A549 (cell line): Measurements from ENCODE around the gene LIG3. TPM values are rescaled to one million over a fixed set of nuclear protein-coding genes. Genes with fewer than 3 reads are reported as not detected.

Experiments used
- ATAC-seq, 2 experiments: fragments of 200-7000 bp in 1 of 2; fragments of >200 bp in 1 of 2; cut with Nextera tagmentation in 1 of 2; cut with Tn5 transposase in 1 of 2; 3 replicates each; pipeline versions ENCODE4 v1.8.0 to v1.9.1; 2018 to 2020; ENCODE audit warnings: mild to moderate bottlenecking in 1 of 2, moderate library complexity in 1 of 2
- CTCF ChIA-PET: fragments of 300-600 bp; sonication (Branson Sonifier 250); formaldehyde crosslinking; extraction: SDS; loops from one replicate; lab custom pipeline; 2021; ENCODE audit warnings: antibody characterized with exemption, inconsistent platforms; lab: Yijun Ruan, JAX
- POLR2A ChIA-PET: fragments of 350-600 bp; formaldehyde crosslinking; extraction: SDS; loops from one replicate; lab custom pipeline; 2021; ENCODE audit warnings: antibody characterized with exemption, inconsistent platforms; lab: Yijun Ruan, JAX
- DNase-seq, 2 experiments: peaks; one replicate each; pipeline versions ENCODE4 v3.0.0 to v3.0.0-alpha.2; 2011 to 2016; ENCODE audit warnings: low read depth in 1 of 2, low spot score in 1 of 2
- FAIRE-seq: peaks from 2 replicates; lab custom pipeline; 2011; peaks lifted over from hg19 to GRCh38; lab: Jason Lieb, UNC
- H3K27ac ChIP-seq, 2 experiments: fragments of >200 bp; sonication (Bioruptor Twin); formaldehyde crosslinking; 3 replicates each; pipeline ENCODE4 v1.5.1; 2016 to 2017
- H3K4me1 ChIP-seq: fragments of >200 bp; sonication (Bioruptor Twin); formaldehyde crosslinking; 3 replicates; pipeline ENCODE4 v1.6.1; 2016
- H3K4me2 ChIP-seq: fragments of >200 bp; sonication (Bioruptor Twin); formaldehyde crosslinking; 3 replicates; pipeline ENCODE4 v1.6.1; 2016
- H3K4me3 ChIP-seq: fragments of >200 bp; sonication (Bioruptor Twin); formaldehyde crosslinking; 3 replicates; pipeline ENCODE4 v1.5.1; 2016
- H3K9me3 ChIP-seq: fragments of >200 bp; sonication (Bioruptor Twin); formaldehyde crosslinking; 3 replicates; pipeline ENCODE4 v1.6.1; 2016
- CBX2 ChIP-seq: fragments of 200-600 bp; sonication (generic); IDR thresholded peaks from 2 replicates; pipeline ENCODE4 v1.6.1; 2016; ENCODE audit warnings: low read depth, mild to moderate bottlenecking, borderline replicate concordance
- CBX8 ChIP-seq: fragments of 200-600 bp; sonication (generic); IDR thresholded peaks from 2 replicates; pipeline ENCODE4 v1.6.1; 2016
- CEBPB ChIP-seq, 2 experiments: fragments of >200 bp in 1 of 2; sonication (Bioruptor Twin) in 1 of 2; formaldehyde crosslinking in 1 of 2; IDR thresholded peaks; 2 replicates each; pipeline ENCODE4 v1.6.1; 2012 to 2016
- CHD2 ChIP-seq: fragments of 150-350 bp; IDR thresholded peaks from 2 replicates; pipeline ENCODE4 v1.6.1; 2014; ENCODE audit warnings: low read length; ENCODE audit not compliant: partially characterized antibody
- CHD4 ChIP-seq: fragments of 200-600 bp; sonication (generic); IDR thresholded peaks from 2 replicates; pipeline ENCODE4 v1.6.1; 2016; ENCODE audit warnings: antibody characterized with exemption, mild to moderate bottlenecking, borderline replicate concordance
- CTCF ChIP-seq: fragments of >200 bp; sonication (Bioruptor Twin); formaldehyde crosslinking; IDR thresholded peaks from 3 replicates; pipeline ENCODE4 v1.5.1; 2016
- E2F6 ChIP-seq: IDR thresholded peaks from 2 replicates; pipeline ENCODE4 v1.6.1; 2012; ENCODE audit warnings: low read depth, borderline replicate concordance
- ESRRA ChIP-seq: fragments of 150-350 bp; IDR thresholded peaks from 2 replicates; pipeline ENCODE4 v1.6.1; 2014; ENCODE audit warnings: mild to moderate bottlenecking, low read length, borderline replicate concordance
- FOSL2 ChIP-seq, 2 experiments: fragments of 450-650 bp in 1 of 2; fragments of >200 bp in 1 of 2; sonication (Bioruptor Twin) in 1 of 2; formaldehyde crosslinking; IDR thresholded peaks; 2 replicates each; pipeline versions ENCODE4 v1.5.0 to v1.6.1; 2016 to 2020; ENCODE audit warnings: mild to moderate bottlenecking in 1 of 2, moderate library complexity in 1 of 2
- FOXS1 ChIP-seq: fragments of 250-450 bp; sonication (Bioruptor Pico); IDR thresholded peaks from 2 replicates; pipeline ENCODE4 v1.5.0; 2020; ENCODE audit warnings: mild to moderate bottlenecking, moderate library complexity
- HDAC2 ChIP-seq: fragments of 200-600 bp; sonication (generic); IDR thresholded peaks from 2 replicates; pipeline ENCODE4 v1.6.1; 2016
- HES2 ChIP-seq: fragments of >200 bp; sonication (Bioruptor Twin); formaldehyde crosslinking; IDR thresholded peaks from 2 replicates; pipeline ENCODE4 v1.6.1; 2016
- HEYL ChIP-seq: fragments of 250-450 bp; sonication (Bioruptor Pico); IDR thresholded peaks from 2 replicates; pipeline ENCODE4 v1.8.0; 2021; ENCODE audit warnings: mild to moderate bottlenecking, moderate library complexity
- HOXA7 ChIP-seq: fragments of 250-450 bp; sonication (Bioruptor Pico); IDR thresholded peaks from 2 replicates; pipeline ENCODE4 v1.5.0; 2020; ENCODE audit warnings: mild to moderate bottlenecking, moderate library complexity
- KDM5A ChIP-seq: fragments of 200-600 bp; sonication (generic); IDR thresholded peaks from 2 replicates; pipeline ENCODE4 v1.6.1; 2016; ENCODE audit warnings: antibody characterized with exemption, mild to moderate bottlenecking
- MYC ChIP-seq: IDR thresholded peaks from 2 replicates; pipeline ENCODE4 v1.6.1; 2012; ENCODE audit warnings: mild to moderate bottlenecking, inconsistent platforms, low read length, improper control_type of control experiment, borderline replicate concordance
- POLR2A ChIP-seq: IDR thresholded peaks from 2 replicates; pipeline ENCODE4 v1.6.1; 2012; ENCODE audit warnings: mild to moderate bottlenecking, low read length
- RAD21 ChIP-seq, 2 experiments: fragments of >200 bp in 1 of 2; sonication (Bioruptor Twin) in 1 of 2; formaldehyde crosslinking in 1 of 2; IDR thresholded peaks in 1 of 2; conservative IDR thresholded peaks in 1 of 2; 2 replicates in 1 of 2; 3 replicates in 1 of 2; pipeline ENCODE4 v1.6.1; 2012 to 2018; ENCODE audit warnings: inconsistent platforms in 1 of 2
- RARB ChIP-seq: fragments of 250-450 bp; sonication (Bioruptor Pico); IDR thresholded peaks from 2 replicates; pipeline ENCODE4 v1.8.0; 2021; ENCODE audit warnings: mild to moderate bottlenecking, moderate library complexity
- RCOR1 ChIP-seq: fragments of 150-350 bp; IDR thresholded peaks from 2 replicates; pipeline ENCODE4 v1.6.1; 2014; ENCODE audit warnings: antibody characterized with exemption, low read length, low read depth
- SMC3 ChIP-seq: fragments of >200 bp; sonication (Bioruptor Twin); formaldehyde crosslinking; IDR thresholded peaks from 3 replicates; pipeline ENCODE4 v1.6.1; 2018; ENCODE audit warnings: inconsistent platforms
- TFCP2L1 ChIP-seq: fragments of 250-450 bp; sonication (Bioruptor Pico); IDR thresholded peaks from 2 replicates; pipeline ENCODE4 v1.5.0; 2021; ENCODE audit warnings: mild to moderate bottlenecking
- TP53 ChIP-seq: fragments of 250-450 bp; sonication (Bioruptor Pico); IDR thresholded peaks from 2 replicates; pipeline ENCODE4 v1.5.0; 2021; ENCODE audit warnings: mild to moderate bottlenecking, moderate library complexity
- USF2 ChIP-seq: fragments of 450-650 bp; IDR thresholded peaks from 2 replicates; pipeline ENCODE4 v1.6.1; 2014; ENCODE audit warnings: antibody characterized with exemption
- ZFP36 ChIP-seq: fragments of 450-650 bp; IDR thresholded peaks from 2 replicates; pipeline ENCODE4 v1.6.1; 2014; ENCODE audit warnings: borderline replicate concordance; ENCODE audit not compliant: partially characterized antibody
- WGBS: methylation state at CpG from one replicate; pipeline ENCODE4 v1.1.6; 2017; ENCODE audit errors: missing lambda C conversion rate; 5-methylcytosine and 5-hydroxymethylcytosine counted together
- polyA plus RNA-seq, 4 experiments: library from polyadenylated mRNA; depleted of rRNA in 3 of 4; stranded (reverse); fragments of >200 nt; fragmentation: RNase III in 1 of 4; extraction: RNeasy Plus Mini Kit Qiagen cat#74134 plus additional on column Dnase treatment in 1 of 4; gene quantifications; 2 replicates in 3 of 4; 3 replicates in 1 of 4; pipeline ENCODE4 v1.2.3, GENCODE V29; 2011 to 2017
- TF ChIP-seq, protein P1 (sequence below): fragments of 200-600 bp; sonication (generic); IDR thresholded peaks from 2 replicates; pipeline ENCODE4 v1.6.1; 2016; ENCODE audit warnings: antibody characterized with exemption, mild to moderate bottlenecking, moderate library complexity
- TF ChIP-seq, protein P2 (sequence below): fragments of 250-450 bp; sonication (Bioruptor Pico); IDR thresholded peaks from 2 replicates; pipeline ENCODE4 v1.5.0; 2020; ENCODE audit warnings: low read depth, mild to moderate bottlenecking, moderate library complexity

LIG3 gene
- polyA plus RNA-seq, 2 of the 4 experiments (the other 2 are of a cell fraction): 36.3 to 56.8 TPM

DNA sequence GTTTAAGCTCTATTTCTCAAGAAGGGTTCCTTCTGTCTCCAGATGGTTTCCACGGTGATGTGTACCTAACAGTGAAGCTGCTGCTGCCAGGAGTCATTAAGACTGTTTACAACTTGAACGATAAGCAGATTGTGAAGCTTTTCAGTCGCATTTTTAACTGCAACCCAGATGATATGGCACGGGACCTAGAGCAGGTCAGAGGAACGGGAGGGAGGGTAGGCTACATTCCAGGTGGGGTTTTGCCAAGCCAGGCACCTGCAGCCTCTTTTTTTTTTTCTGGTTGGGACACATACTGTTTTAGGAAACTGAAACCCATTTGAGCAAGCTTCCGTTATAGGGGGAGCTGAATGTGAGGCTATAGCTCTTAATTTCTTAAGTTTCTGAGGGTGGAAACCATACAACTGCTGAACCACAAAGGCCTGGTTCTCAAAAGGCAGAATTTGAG lies 10.6 kb downstream of the LIG3 start:
- DNase-seq: no peak
- WGBS: 87% methylated on average over 6 of the region's 6 CpGs
- H3K4me3 ChIP-seq: no peak overlapping the region
- no peaks in the 10 kb centered on the region for H3K4me1 ChIP-seq
- no peak for ATAC-seq
- FAIRE-seq: no peak
- H3K27ac ChIP-seq: no peak overlapping the region
- H3K4me2 ChIP-seq: no peak overlapping the region
- CTCF ChIA-PET: interaction anchor here (0.5 to 7.1 kb wide), 11 partner anchors 8 to 568 kb away, joined by 3 to 51 read pairs (median 3); partner anchors contain the start of genes LIG3 and RAD51D
- TF ChIP-seq CHD4 (no peak), E2F6 (no peak), TFCP2L1 (CRISPR knock-in tag) (no peak), CHD2 (no peak), HDAC2 (no peak), POLR2A (no peak), HOXA7 (CRISPR knock-in tag) (no peak), FOXS1 (no peak), MYC (no peak), KDM5A (no peak), CTCF (no peak)
- TF ChIP-seq, protein P1, sequence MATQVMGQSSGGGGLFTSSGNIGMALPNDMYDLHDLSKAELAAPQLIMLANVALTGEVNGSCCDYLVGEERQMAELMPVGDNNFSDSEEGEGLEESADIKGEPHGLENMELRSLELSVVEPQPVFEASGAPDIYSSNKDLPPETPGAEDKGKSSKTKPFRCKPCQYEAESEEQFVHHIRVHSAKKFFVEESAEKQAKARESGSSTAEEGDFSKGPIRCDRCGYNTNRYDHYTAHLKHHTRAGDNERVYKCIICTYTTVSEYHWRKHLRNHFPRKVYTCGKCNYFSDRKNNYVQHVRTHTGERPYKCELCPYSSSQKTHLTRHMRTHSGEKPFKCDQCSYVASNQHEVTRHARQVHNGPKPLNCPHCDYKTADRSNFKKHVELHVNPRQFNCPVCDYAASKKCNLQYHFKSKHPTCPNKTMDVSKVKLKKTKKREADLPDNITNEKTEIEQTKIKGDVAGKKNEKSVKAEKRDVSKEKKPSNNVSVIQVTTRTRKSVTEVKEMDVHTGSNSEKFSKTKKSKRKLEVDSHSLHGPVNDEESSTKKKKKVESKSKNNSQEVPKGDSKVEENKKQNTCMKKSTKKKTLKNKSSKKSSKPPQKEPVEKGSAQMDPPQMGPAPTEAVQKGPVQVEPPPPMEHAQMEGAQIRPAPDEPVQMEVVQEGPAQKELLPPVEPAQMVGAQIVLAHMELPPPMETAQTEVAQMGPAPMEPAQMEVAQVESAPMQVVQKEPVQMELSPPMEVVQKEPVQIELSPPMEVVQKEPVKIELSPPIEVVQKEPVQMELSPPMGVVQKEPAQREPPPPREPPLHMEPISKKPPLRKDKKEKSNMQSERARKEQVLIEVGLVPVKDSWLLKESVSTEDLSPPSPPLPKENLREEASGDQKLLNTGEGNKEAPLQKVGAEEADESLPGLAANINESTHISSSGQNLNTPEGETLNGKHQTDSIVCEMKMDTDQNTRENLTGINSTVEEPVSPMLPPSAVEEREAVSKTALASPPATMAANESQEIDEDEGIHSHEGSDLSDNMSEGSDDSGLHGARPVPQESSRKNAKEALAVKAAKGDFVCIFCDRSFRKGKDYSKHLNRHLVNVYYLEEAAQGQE: no peak
- TF ChIP-seq, all 56 proteins: peak for 0
- POLR2A ChIA-PET: interaction anchor here (1.3 kb wide), 1 partner anchor 10 kb away, joined by 5 read pairs; the partner anchor contains the start of gene LIG3
- H3K9me3 ChIP-seq: no peaks in the 10 kb centered on the region

- POLR2A ChIA-PET: no interaction called here
- CTCF ChIA-PET: interaction anchor here (0.5 to 7.1 kb wide), 10 partner anchors 7 to 567 kb away, joined by 3 to 51 read pairs (median 3); partner anchors contain the start of genes LIG3 and RAD51D
- 91% methylated on average over 3 of the region's 3 CpGs for WGBS
These were observed 11.3 kb downstream of the LIG3 start for GRCh38 chr17:34991606-34992005.

GRCh38 chr17:34993031-34993430 lies 12.7 kb downstream of the LIG3 start:
- no peak overlapping the region for H3K4me2 ChIP-seq
- no peaks in the 10 kb centered on the region for H3K9me3 ChIP-seq
- ATAC-seq (no peak), DNase-seq (no peak), FAIRE-seq (no peak)
- ChIA-PET POLR2A (interaction anchor here (1.5 kb wide), 1 partner anchor 13 kb away, joined by 4 read pairs; the partner anchor contains the start of gene LIG3), CTCF (interaction anchor here (5.0 to 10.6 kb wide), 2 partner anchors 97 to 127 kb away, joined by 34 to 297 read pairs; partner anchors contain the start of genes FNDC8 and RAD51D)
- 80% methylated on average over 2 of the region's 2 CpGs for WGBS
- no peaks in the 10 kb centered on the region for H3K4me1 ChIP-seq
- H3K27ac ChIP-seq: no peak overlapping the region
- no peak overlapping the region for H3K4me3 ChIP-seq
- no peak for TF ChIP-seq FOSL2 (IDR thresholded peaks at IDR 0.05)
- TF ChIP-seq FOSL2 (CRISPR knock-in tag; IDR thresholded peaks at IDR 0.05): no peak
- TF ChIP-seq CEBPB (IDR thresholded peaks at IDR 0.05): no peak
- TF ChIP-seq SMC3: no peak
- TF ChIP-seq ZFP36: no peak
- TF ChIP-seq RAD21 (conservative IDR thresholded peaks at IDR 0.05 in 1 of 2, IDR thresholded peaks at IDR 0.05 in 1 of 2): no peak
- no peak for TF ChIP-seq HOXA7 (CRISPR knock-in tag)
- no peak for TF ChIP-seq TP53
- TF ChIP-seq RCOR1: no peak
- no peak for TF ChIP-seq ESRRA
- no peak for TF ChIP-seq HES2
- TF ChIP-seq CBX2: no peak
- no peak for TF ChIP-seq RARB (CRISPR knock-in tag)
- no peak for TF ChIP-seq CBX8
- TF ChIP-seq, protein P2, sequence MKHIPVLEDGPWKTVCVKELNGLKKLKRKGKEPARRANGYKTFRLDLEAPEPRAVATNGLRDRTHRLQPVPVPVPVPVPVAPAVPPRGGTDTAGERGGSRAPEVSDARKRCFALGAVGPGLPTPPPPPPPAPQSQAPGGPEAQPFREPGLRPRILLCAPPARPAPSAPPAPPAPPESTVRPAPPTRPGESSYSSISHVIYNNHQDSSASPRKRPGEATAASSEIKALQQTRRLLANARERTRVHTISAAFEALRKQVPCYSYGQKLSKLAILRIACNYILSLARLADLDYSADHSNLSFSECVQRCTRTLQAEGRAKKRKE (CRISPR knock-in tag): no peak
- no peak for TF ChIP-seq USF2

More at GRCh38 chr17:34991606-34992005, 11.3 kb downstream of the LIG3 start:
- DNase-seq (no peak), FAIRE-seq (no peak), ATAC-seq (no peak)
- Histone ChIP-seq H3K4me1 (no peaks in the 10 kb centered on the region), H3K27ac (no peak overlapping the region), H3K4me3 (no peak overlapping the region), H3K4me2 (no peak overlapping the region), H3K9me3 (no peaks in the 10 kb centered on the region)
- TF ChIP-seq HEYL (CRISPR knock-in tag): no peak
- no peak for TF ChIP-seq HDAC2
- TF ChIP-seq ZFP36: no peak
